ENCODE data around the gene IGF2BP2. TPM values are rescaled to one million over a fixed set of nuclear protein-coding genes. Genes with fewer than 3 reads are reported as not detected.

The IGF2BP2 gene
- total RNA-seq, 1 experiment from 2014 or later = 135 TPM

DNA sequence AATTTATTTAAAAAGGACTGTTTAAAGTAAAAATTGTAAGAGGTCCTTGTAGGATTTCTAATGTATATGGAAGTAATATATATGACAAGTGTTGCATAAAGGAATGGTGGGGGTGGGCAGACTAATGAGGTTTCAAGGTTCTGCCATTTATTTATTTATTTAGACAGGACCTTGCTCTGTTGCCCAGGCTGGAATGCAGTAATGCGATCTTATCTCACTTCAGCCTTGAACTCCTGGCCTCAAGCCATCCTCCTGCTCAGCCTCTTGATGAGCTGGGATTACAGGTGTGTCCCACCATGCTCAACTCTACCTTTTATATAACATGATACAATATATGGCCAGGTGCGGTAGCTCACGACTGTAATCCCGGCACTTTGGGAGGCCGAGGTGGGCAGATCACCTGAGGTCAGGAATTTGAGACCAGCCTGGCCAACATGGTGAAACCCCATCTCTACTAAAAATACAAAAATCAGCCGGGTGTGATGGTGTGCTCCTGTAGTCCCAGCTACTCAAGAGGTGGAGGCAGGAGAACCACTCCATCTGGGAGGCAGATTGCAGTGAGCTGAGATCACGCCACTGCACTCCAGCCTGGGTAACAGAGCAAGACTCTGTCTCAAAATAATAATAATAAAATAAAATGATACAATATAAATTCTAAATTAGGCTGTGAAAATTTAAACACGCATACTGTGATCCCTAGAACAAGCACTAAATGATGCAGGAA lies 33.8 kb upstream of the IGF2BP2 start:
- CTCF ChIA-PET = no interaction called here
- Histone ChIP-seq H3K27ac (ENCODE audit: low read depth, low read length) (no peak overlapping the region), H3K27me3 (ENCODE audit: insufficient read depth, low read length) (no peaks in the 10 kb centered on the region), H4K20me1 (ENCODE audit: insufficient read depth) (no peaks in the 10 kb centered on the region), H3K4me1 (ENCODE audit: control insufficient read depth in 1 of 2, insufficient read depth in 2 of 2, low read length in 2 of 2) (no peaks in the 10 kb centered on the region), H3K36me3 (ENCODE audit: control insufficient read depth in 1 of 2, insufficient read depth in 2 of 2, low read length in 2 of 2) (no peaks in the 10 kb centered on the region), H3K79me2 (ENCODE audit: insufficient read depth, low read length) (no peaks in the 10 kb centered on the region), H3K9me3 (ENCODE audit: control insufficient read depth in 1 of 2, insufficient read depth in 1 of 2, low read depth in 1 of 2, low read length in 2 of 2) (0 out of 4 replicates have a peak, but pooled peaks cover 0 to 8% of the 10 kb centered on the region in 2 experiments), H3K9me2 (ENCODE audit: insufficient read depth) (no peaks in the 10 kb centered on the region), H2AFZ (ENCODE audit: low read depth, low read length, poor library complexity, severe bottlenecking) (no peak overlapping the region), H3K9ac (ENCODE audit: low read length) (no peak overlapping the region), H3K4me2 (ENCODE audit: low read length) (no peak overlapping the region), H3K4me3 (replicated peaks in 1 of 2; ENCODE audit: low read depth in 1 of 2, low read length in 2 of 2) (no peak overlapping the region)
- TF ChIP-seq POLR2AphosphoS5 (IDR thresholded peaks at IDR 0.05; ENCODE audit: low read depth, low read length) (no peak), CEBPB (IDR thresholded peaks at IDR 0.05; ENCODE audit: low read depth) (no peak), FOSL1 (IDR thresholded peaks at IDR 0.05; ENCODE audit: low read depth) (no peak), SRF (IDR thresholded peaks at IDR 0.05; ENCODE audit: low read depth) (no peak), ELF1 (IDR thresholded peaks at IDR 0.05; ENCODE audit: borderline replicate concordance, low read depth) (no peak), EZH2phosphoT487 (IDR thresholded peaks at IDR 0.05; ENCODE audit: borderline replicate concordance) (no peak), RAD21 (IDR thresholded peaks at IDR 0.05; ENCODE audit: low read depth) (no peak), ZFX (IDR thresholded peaks at IDR 0.05) (no peak)
- TF ChIP-seq, protein P1, sequence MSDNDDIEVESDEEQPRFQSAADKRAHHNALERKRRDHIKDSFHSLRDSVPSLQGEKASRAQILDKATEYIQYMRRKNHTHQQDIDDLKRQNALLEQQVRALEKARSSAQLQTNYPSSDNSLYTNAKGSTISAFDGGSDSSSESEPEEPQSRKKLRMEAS (IDR thresholded peaks at IDR 0.05) = no peak
- TF ChIP-seq, protein P2, sequence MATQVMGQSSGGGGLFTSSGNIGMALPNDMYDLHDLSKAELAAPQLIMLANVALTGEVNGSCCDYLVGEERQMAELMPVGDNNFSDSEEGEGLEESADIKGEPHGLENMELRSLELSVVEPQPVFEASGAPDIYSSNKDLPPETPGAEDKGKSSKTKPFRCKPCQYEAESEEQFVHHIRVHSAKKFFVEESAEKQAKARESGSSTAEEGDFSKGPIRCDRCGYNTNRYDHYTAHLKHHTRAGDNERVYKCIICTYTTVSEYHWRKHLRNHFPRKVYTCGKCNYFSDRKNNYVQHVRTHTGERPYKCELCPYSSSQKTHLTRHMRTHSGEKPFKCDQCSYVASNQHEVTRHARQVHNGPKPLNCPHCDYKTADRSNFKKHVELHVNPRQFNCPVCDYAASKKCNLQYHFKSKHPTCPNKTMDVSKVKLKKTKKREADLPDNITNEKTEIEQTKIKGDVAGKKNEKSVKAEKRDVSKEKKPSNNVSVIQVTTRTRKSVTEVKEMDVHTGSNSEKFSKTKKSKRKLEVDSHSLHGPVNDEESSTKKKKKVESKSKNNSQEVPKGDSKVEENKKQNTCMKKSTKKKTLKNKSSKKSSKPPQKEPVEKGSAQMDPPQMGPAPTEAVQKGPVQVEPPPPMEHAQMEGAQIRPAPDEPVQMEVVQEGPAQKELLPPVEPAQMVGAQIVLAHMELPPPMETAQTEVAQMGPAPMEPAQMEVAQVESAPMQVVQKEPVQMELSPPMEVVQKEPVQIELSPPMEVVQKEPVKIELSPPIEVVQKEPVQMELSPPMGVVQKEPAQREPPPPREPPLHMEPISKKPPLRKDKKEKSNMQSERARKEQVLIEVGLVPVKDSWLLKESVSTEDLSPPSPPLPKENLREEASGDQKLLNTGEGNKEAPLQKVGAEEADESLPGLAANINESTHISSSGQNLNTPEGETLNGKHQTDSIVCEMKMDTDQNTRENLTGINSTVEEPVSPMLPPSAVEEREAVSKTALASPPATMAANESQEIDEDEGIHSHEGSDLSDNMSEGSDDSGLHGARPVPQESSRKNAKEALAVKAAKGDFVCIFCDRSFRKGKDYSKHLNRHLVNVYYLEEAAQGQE (IDR thresholded peaks at IDR 0.05; ENCODE audit: low read depth) = no peak
- TF ChIP-seq, protein P3, sequence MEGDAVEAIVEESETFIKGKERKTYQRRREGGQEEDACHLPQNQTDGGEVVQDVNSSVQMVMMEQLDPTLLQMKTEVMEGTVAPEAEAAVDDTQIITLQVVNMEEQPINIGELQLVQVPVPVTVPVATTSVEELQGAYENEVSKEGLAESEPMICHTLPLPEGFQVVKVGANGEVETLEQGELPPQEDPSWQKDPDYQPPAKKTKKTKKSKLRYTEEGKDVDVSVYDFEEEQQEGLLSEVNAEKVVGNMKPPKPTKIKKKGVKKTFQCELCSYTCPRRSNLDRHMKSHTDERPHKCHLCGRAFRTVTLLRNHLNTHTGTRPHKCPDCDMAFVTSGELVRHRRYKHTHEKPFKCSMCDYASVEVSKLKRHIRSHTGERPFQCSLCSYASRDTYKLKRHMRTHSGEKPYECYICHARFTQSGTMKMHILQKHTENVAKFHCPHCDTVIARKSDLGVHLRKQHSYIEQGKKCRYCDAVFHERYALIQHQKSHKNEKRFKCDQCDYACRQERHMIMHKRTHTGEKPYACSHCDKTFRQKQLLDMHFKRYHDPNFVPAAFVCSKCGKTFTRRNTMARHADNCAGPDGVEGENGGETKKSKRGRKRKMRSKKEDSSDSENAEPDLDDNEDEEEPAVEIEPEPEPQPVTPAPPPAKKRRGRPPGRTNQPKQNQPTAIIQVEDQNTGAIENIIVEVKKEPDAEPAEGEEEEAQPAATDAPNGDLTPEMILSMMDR (IDR thresholded peaks at IDR 0.05 in 2 of 3, conservative IDR thresholded peaks at IDR 0.05 in 1 of 3; ENCODE audit: borderline replicate concordance in 1 of 3, insufficient read depth in 1 of 3, low read depth in 2 of 3, low read length in 2 of 3) = no peak
- DNase-seq (ENCODE audit: low read depth, low spot score) = no peak
- no peak for ATAC-seq
- BruUV-seq (replicated peaks) = no TSS peak
- POLR2A ChIA-PET = no interaction called here
- RAD21 ChIA-PET (ENCODE audit: low non-redundant PET in 1 of 2, low total read pairs in 2 of 2, uncharacterized antibody in 2 of 2, unreplicated experiment in 2 of 2) = no interaction called here
- intact Hi-C loops (cut with micrococcal nuclease) = loop anchor here (5.0 kb wide), 1 partner anchor 419 kb away; no protein-coding TSS in a partner anchor

Measured in HCT116 (cell line).